ENCODE data around the gene AMN.

DNA sequence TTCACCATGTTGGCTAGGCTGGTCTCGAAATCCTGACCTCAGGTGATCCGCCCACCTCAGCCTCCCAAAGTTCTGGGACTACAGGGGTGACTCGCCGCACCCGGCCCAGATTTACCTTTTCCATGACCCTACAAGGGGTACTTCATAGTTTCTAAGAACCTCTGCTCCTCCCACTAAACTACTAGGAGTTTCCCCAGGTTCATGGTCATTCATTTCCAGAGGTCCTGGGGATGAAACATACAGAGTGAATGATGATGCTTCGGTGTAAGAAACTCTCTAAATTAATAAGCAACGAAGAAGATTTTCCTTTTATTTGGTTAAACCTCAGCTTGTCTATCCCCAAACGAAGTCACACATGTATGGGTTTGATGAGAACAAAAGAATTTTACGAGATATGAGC is 56.9 kb downstream of the AMN start:
- TF ChIP-seq POLR2A (IDR thresholded peaks at IDR 0.05; ENCODE audit: low read length) (no peak), GATA1 (IDR thresholded peaks at IDR 0.05; ENCODE audit: low read depth, low read length) (no peak)

Measured in erythroblast (primary cell).